ENCODE data around the gene SAMD10. TPM values are rescaled to one million over a fixed set of nuclear protein-coding genes. Genes with fewer than 3 reads are reported as not detected.
A peak's percentile ranks its signal among the peaks of the same experiment; 100 is the strongest.
"Not testable (repeated sequence)": the region's sequence is repeated elsewhere in the genome, so short reads cannot be mapped to it uniquely, and the experiment has no call there.

The SAMD10 gene
- total RNA-seq, 1 donor from 2014 or later = 7.4 TPM

- Mint-ChIP-seq H3K27ac (peak overlapping the region; percentile 18), H3K27me3 (no peaks in the 10 kb centered on the region), H3K36me3 (peaks cover 4% of the 10 kb centered on the region), H3K4me1 (ENCODE audit: unreplicated experiment) (no peaks in the 10 kb centered on the region), H3K9me3 (no peaks in the 10 kb centered on the region), H3K4me3 (no peak overlapping the region)
- TF ChIP-seq CTCF (conservative IDR thresholded peaks at IDR 0.05) = no peak
- no peak for DNase-seq (ENCODE audit: extremely low spot score, unreplicated experiment)
These were observed 44.9 kb upstream of the SAMD10 start for GRCh38 chr20:64024141-64024990.

- no peak for DNase-seq (ENCODE audit: extremely low spot score, unreplicated experiment)
- Mint-ChIP-seq H3K27ac (no peak overlapping the region), H3K27me3 (no peaks in the 10 kb centered on the region), H3K9me3 (no peaks in the 10 kb centered on the region), H3K4me1 (ENCODE audit: unreplicated experiment) (no peaks in the 10 kb centered on the region), H3K4me3 (no peak overlapping the region), H3K36me3 (peaks cover 7% of the 10 kb centered on the region)
- TF ChIP-seq CTCF (conservative IDR thresholded peaks at IDR 0.05) = no peak
These were observed 44.1 kb upstream of the SAMD10 start for GRCh38 chr20:64023361-64024140.

GRCh38 chr20:64022671-64023360 lies 43.4 kb upstream of the SAMD10 start:
- H3K27ac Mint-ChIP-seq = no peak overlapping the region
- H3K27me3 Mint-ChIP-seq = no peaks in the 10 kb centered on the region
- H3K4me3 Mint-ChIP-seq = no peak overlapping the region
- no peak for TF ChIP-seq CTCF (conservative IDR thresholded peaks at IDR 0.05)
- no peaks in the 10 kb centered on the region for H3K9me3 Mint-ChIP-seq
- no peaks in the 10 kb centered on the region for H3K4me1 Mint-ChIP-seq (ENCODE audit: unreplicated experiment)
- peaks cover 7% of the 10 kb centered on the region for H3K36me3 Mint-ChIP-seq
- DNase-seq (ENCODE audit: extremely low spot score, unreplicated experiment) = no peak

GRCh38 chr20:64021124-64021975 lies 41.9 kb upstream of the SAMD10 start:
- no peak for DNase-seq (ENCODE audit: extremely low spot score, unreplicated experiment)
- no peak overlapping the region for H3K27ac Mint-ChIP-seq
- no peak overlapping the region for H3K4me3 Mint-ChIP-seq
- H3K36me3 Mint-ChIP-seq = peaks cover 11% of the 10 kb centered on the region
- TF ChIP-seq CTCF (conservative IDR thresholded peaks at IDR 0.05) = no peak
- H3K9me3 Mint-ChIP-seq = no peaks in the 10 kb centered on the region
- H3K27me3 Mint-ChIP-seq = no peaks in the 10 kb centered on the region
- no peaks in the 10 kb centered on the region for H3K4me1 Mint-ChIP-seq (ENCODE audit: unreplicated experiment)

GRCh38 chr20:64015635-64016034 lies 36.2 kb upstream of the SAMD10 start:
- Mint-ChIP-seq H3K27ac (no peak overlapping the region), H3K36me3 (peaks cover 26% of the 10 kb centered on the region), H3K9me3 (no peaks in the 10 kb centered on the region), H3K4me1 (ENCODE audit: unreplicated experiment) (no peaks in the 10 kb centered on the region), H3K4me3 (no peak overlapping the region), H3K27me3 (no peaks in the 10 kb centered on the region)
- no peak for DNase-seq (ENCODE audit: extremely low spot score, unreplicated experiment)
- TF ChIP-seq CTCF (conservative IDR thresholded peaks at IDR 0.05) = no peak

GRCh38 chr20:64012385-64013154 lies 33.1 kb upstream of the SAMD10 start:
- H3K9me3 Mint-ChIP-seq; H3K4me1 Mint-ChIP-seq (ENCODE audit: unreplicated experiment); DNase-seq (ENCODE audit: extremely low spot score, unreplicated experiment); H3K4me3 Mint-ChIP-seq; H3K27me3 Mint-ChIP-seq; H3K27ac Mint-ChIP-seq: not testable (repeated sequence)
- peaks cover 35% of the 10 kb centered on the region for H3K36me3 Mint-ChIP-seq

Data from type B pancreatic cell (in vitro differentiated cells).